KMS-11 (cell line): ENCODE results near the gene MORF4L1.

Experiments
- H2AFZ ChIP-seq: fragments of 200-600 bp; sonication (generic); 2 replicates; pipeline ENCODE4 v1.6.1; 2016; ENCODE audit warnings: antibody characterized with exemption, mixed run types, low read depth
- H3K27ac ChIP-seq: fragments of 200-600 bp; sonication (generic); 2 replicates; pipeline ENCODE4 v1.6.1; 2016; ENCODE audit warnings: mild to moderate bottlenecking, mixed run types
- H3K27me3 ChIP-seq: fragments of 200-600 bp; sonication (generic); 2 replicates; pipeline ENCODE4 v1.6.1; 2017; ENCODE audit warnings: mild to moderate bottlenecking, low read depth, mixed run types, moderate library complexity; ENCODE audit not compliant: insufficient read depth
- H3K36me3 ChIP-seq: fragments of 200-600 bp; sonication (generic); 2 replicates; pipeline ENCODE4 v1.6.1; 2017; ENCODE audit warnings: mild to moderate bottlenecking, mixed run types; ENCODE audit not compliant: insufficient read depth
- H3K4me1 ChIP-seq: fragments of 200-600 bp; sonication (generic); 2 replicates; pipeline ENCODE4 v1.6.1; 2016; ENCODE audit warnings: mild to moderate bottlenecking, low read depth, mixed run types; ENCODE audit not compliant: poor library complexity, severe bottlenecking
- H3K4me2 ChIP-seq: fragments of 200-600 bp; sonication (generic); 2 replicates; pipeline ENCODE4 v1.7.0; 2016; ENCODE audit warnings: mild to moderate bottlenecking, mixed run types
- H3K4me3 ChIP-seq: fragments of 200-600 bp; sonication (generic); IDR thresholded peaks from 2 replicates; pipeline ENCODE4 v1.6.1; 2017; ENCODE audit warnings: low read depth, low read length, mixed read lengths; ENCODE audit not compliant: insufficient read depth
- H3K79me2 ChIP-seq: fragments of 200-600 bp; sonication (generic); 2 replicates; pipeline ENCODE4 v1.6.1; 2016; ENCODE audit warnings: low read depth, mixed run types; ENCODE audit not compliant: insufficient read depth
- H3K9ac ChIP-seq: fragments of 200-600 bp; sonication (generic); 2 replicates; pipeline ENCODE4 v1.6.1; 2016; ENCODE audit warnings: mild to moderate bottlenecking, mixed run types
- H4K20me1 ChIP-seq: fragments of 200-600 bp; sonication (generic); 2 replicates; pipeline ENCODE4 v1.6.1; 2016; ENCODE audit warnings: mild to moderate bottlenecking, mixed run types; ENCODE audit not compliant: insufficient read depth
- CTCF ChIP-seq: fragments of 200-600 bp; sonication (generic); conservative IDR thresholded peaks from 2 replicates; pipeline ENCODE4 v1.6.1; 2017; ENCODE audit warnings: low read depth, mild to moderate bottlenecking, antibody characterized with exemption, low read length, moderate library complexity, mixed read lengths

MORF4L1 gene

GRCh38 chr15:78921517-78921916 is 48.8 kb downstream of the MORF4L1 start:
- Histone ChIP-seq H3K79me2 (no peaks in the 10 kb centered on the region), H2AFZ (no peak overlapping the region), H3K4me3 (no peak overlapping the region), H3K4me2 (no peak overlapping the region), H3K4me1 (no peaks in the 10 kb centered on the region), H4K20me1 (no peaks in the 10 kb centered on the region), H3K36me3 (no peaks in the 10 kb centered on the region), H3K27me3 (no peaks in the 10 kb centered on the region), H3K9ac (no peak overlapping the region), H3K27ac (no peak overlapping the region)
- no peak for TF ChIP-seq CTCF

- H2AFZ ChIP-seq, result no peak overlapping the region
- TF ChIP-seq CTCF, result no peak
- H3K9ac ChIP-seq, result no peak overlapping the region
- no peaks in the 10 kb centered on the region for H3K4me1 ChIP-seq
- no peak overlapping the region for H3K27ac ChIP-seq
- H4K20me1 ChIP-seq, result no peaks in the 10 kb centered on the region
- H3K27me3 ChIP-seq, result no peaks in the 10 kb centered on the region
- no peak overlapping the region for H3K4me2 ChIP-seq
- H3K79me2 ChIP-seq, result no peaks in the 10 kb centered on the region
- no peaks in the 10 kb centered on the region for H3K36me3 ChIP-seq
- H3K4me3 ChIP-seq, result no peak overlapping the region
Observed at GRCh38 chr15:78921940-78922339, 49.2 kb downstream of the MORF4L1 start.

- no peaks in the 10 kb centered on the region for H3K79me2 ChIP-seq
- H2AFZ ChIP-seq, result no peak overlapping the region
- TF ChIP-seq CTCF, result no peak
- no peak overlapping the region for H3K4me3 ChIP-seq
- no peak overlapping the region for H3K4me2 ChIP-seq
- no peaks in the 10 kb centered on the region for H3K27me3 ChIP-seq
- no peak overlapping the region for H3K9ac ChIP-seq
- H3K4me1 ChIP-seq, result no peaks in the 10 kb centered on the region
- no peaks in the 10 kb centered on the region for H3K36me3 ChIP-seq
- no peak overlapping the region for H3K27ac ChIP-seq
- H4K20me1 ChIP-seq, result no peaks in the 10 kb centered on the region
Observed at GRCh38 chr15:78922527-78922926, 49.8 kb downstream of the MORF4L1 start.

GRCh38 chr15:78923015-78923414 is 50.3 kb downstream of the MORF4L1 start:
- Histone ChIP-seq H3K27ac (no peak overlapping the region), H3K79me2 (no peaks in the 10 kb centered on the region), H3K4me2 (no peak overlapping the region), H3K36me3 (no peaks in the 10 kb centered on the region), H2AFZ (no peak overlapping the region), H3K27me3 (no peaks in the 10 kb centered on the region), H4K20me1 (no peaks in the 10 kb centered on the region), H3K9ac (no peak overlapping the region), H3K4me1 (no peaks in the 10 kb centered on the region), H3K4me3 (no peak overlapping the region)
- TF ChIP-seq CTCF, result no peak
